NT2/D1 (cell line): ENCODE results near the gene CNIH1.

ENCODE experiments used
- SUZ12 ChIP-seq: IDR thresholded peaks from 2 replicates; pipeline ENCODE4 v1.6.1; 2011; ENCODE audit not compliant: insufficient read length, insufficient read depth; ENCODE audit errors: extremely low read depth
- YY1 ChIP-seq: IDR thresholded peaks from 2 replicates; pipeline ENCODE4 v1.6.1; 2011; ENCODE audit not compliant: insufficient read length, insufficient read depth
- ZNF274 ChIP-seq: IDR thresholded peaks from 2 replicates; pipeline ENCODE4 v1.6.1; 2011; ENCODE audit warnings: mild to moderate bottlenecking, low read depth, low read length

GRCh38 chr14:54377501-54377900 is 63.7 kb downstream of the CNIH1 start:
- TF ChIP-seq YY1 (no peak), ZNF274 (no peak), SUZ12 (no peak)
